AG09319 (cell line): Measurements from ENCODE around the gene SCNN1A.

Source experiments
- DNase-seq: peaks from one replicate; pipeline ENCODE4 v3.0.0-alpha.2; 2010; ENCODE audit warnings: low read depth; ENCODE audit errors: extremely low read depth
- TF ChIP-seq, protein P1 (sequence below): IDR thresholded peaks from 2 replicates; pipeline ENCODE4 v1.5.1; 2011; ENCODE audit warnings: low read depth, mild to moderate bottlenecking, inconsistent platforms, low read length, moderate library complexity

The SCNN1A gene

GRCh38 chr12:6321905-6322304 is 53.5 kb downstream of the SCNN1A start:
- TF ChIP-seq, protein P1, sequence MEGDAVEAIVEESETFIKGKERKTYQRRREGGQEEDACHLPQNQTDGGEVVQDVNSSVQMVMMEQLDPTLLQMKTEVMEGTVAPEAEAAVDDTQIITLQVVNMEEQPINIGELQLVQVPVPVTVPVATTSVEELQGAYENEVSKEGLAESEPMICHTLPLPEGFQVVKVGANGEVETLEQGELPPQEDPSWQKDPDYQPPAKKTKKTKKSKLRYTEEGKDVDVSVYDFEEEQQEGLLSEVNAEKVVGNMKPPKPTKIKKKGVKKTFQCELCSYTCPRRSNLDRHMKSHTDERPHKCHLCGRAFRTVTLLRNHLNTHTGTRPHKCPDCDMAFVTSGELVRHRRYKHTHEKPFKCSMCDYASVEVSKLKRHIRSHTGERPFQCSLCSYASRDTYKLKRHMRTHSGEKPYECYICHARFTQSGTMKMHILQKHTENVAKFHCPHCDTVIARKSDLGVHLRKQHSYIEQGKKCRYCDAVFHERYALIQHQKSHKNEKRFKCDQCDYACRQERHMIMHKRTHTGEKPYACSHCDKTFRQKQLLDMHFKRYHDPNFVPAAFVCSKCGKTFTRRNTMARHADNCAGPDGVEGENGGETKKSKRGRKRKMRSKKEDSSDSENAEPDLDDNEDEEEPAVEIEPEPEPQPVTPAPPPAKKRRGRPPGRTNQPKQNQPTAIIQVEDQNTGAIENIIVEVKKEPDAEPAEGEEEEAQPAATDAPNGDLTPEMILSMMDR, result no peak
- DNase-seq, result no peak

DNA sequence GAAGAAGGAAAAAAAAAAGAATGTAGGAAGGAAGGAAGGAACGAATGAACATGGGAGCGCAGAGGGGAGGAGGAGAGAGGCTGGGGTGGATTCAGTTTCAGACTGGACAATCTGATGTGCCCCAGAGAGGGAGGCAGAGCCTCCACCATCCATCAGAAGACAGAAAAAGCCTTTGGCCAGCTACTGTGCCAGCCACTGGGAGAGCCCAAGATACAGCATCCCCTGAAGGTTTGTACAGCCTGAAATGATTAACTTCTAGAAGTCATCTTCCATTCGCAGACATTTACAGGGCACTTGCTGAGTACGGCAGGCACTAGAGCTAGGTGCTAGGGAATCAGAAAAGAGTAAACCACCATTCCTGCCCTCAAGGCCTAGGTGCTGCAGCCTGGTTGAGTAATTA is 55.9 kb downstream of the SCNN1A start:
- TF ChIP-seq, protein P1, result no peak

GRCh38 chr12:6318440-6318879 is 56.9 kb downstream of the SCNN1A start:
- DNase-seq, result no peak

More for the DNA sequence above, 55.9 kb downstream of the SCNN1A start:
- DNase-seq, result no peak

DNA sequence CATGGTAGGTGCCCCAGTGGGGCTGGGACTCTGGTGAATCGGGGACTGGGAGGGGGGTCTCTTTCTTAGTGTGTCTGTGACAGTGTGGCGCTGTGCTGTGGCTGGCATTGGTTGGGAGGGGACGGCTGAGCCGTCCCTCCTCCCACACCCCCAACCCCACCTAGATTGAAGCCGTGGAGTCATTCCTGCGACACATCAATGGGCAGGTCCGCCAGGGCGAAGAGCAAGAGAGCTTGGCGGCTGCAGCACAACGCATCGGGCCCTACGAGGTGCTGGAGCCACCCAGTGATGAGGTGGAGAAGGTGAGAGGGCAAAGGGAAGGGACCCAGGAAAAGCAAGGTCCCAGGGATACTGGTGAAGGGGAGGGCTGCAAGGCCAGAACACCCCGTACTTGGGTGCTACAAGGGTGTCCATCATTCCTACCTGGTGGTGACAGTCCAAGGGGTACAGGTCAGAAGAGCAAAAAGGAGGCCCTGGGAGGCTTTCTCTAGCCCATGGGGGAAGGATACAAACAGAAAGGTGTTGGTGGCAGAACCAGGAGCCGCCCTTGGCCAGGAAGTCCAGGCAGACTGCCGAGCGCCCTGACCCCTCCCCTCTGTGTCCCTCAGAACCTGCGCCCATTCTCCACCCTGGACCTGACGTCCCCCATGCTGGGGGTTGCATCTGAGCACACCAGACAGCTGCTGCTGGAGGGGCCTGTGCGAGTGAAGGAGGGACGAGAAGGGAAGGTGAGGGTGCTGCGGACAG is 57.5 kb downstream of the SCNN1A start:
- DNase-seq, result no peak
- TF ChIP-seq, protein P1, result no peak

More at GRCh38 chr12:6318440-6318879, 56.9 kb downstream of the SCNN1A start:
- TF ChIP-seq, protein P1, result no peak

GRCh38 chr12:6316921-6317692 is 58.3 kb downstream of the SCNN1A start:
- no peak for DNase-seq
- TF ChIP-seq, protein P1, result no peak

GRCh38 chr12:6315704-6316597 is 59.4 kb downstream of the SCNN1A start:
- TF ChIP-seq, protein P1, result no peak
- DNase-seq, result no peak
